Osteoblast (primary cell): ENCODE data around the gene HSP90B1. TPM values are rescaled to one million over a fixed set of nuclear protein-coding genes. Genes with fewer than 3 reads are reported as not detected.

Experiments
- DNase-seq: peaks from one replicate; pipeline ENCODE4 v3.0.0; 2011; ENCODE audit warnings: low spot score, mixed read lengths; ENCODE audit not compliant: insufficient read length; ENCODE audit errors: missing footprints
- H2AFZ ChIP-seq: 2 replicates; pipeline ENCODE4 v1.6.0; 2011; ENCODE audit warnings: mild to moderate bottlenecking, low read length
- H3K27ac ChIP-seq: 2 replicates; pipeline ENCODE4 v1.5.1; 2011; ENCODE audit warnings: mild to moderate bottlenecking, low read depth, low read length, moderate library complexity
- H3K27me3 ChIP-seq: 2 replicates; pipeline ENCODE4 v1.6.0; 2012; ENCODE audit warnings: mild to moderate bottlenecking, control low read depth, inconsistent platforms, low read length, moderate library complexity; ENCODE audit not compliant: insufficient read depth
- H3K36me3 ChIP-seq: 2 replicates; pipeline ENCODE4 v1.5.1; 2011; ENCODE audit warnings: mild to moderate bottlenecking, low read length, control low read depth, moderate library complexity; ENCODE audit not compliant: insufficient read depth
- H3K4me1 ChIP-seq: 2 replicates; pipeline ENCODE4 v1.5.1; 2011; ENCODE audit warnings: mild to moderate bottlenecking, low read length, control low read depth, moderate library complexity; ENCODE audit not compliant: insufficient read depth
- H3K4me2 ChIP-seq: 2 replicates; pipeline ENCODE4 v1.6.0; 2011; ENCODE audit warnings: mild to moderate bottlenecking, low read length; ENCODE audit not compliant: insufficient read depth
- H3K4me3 ChIP-seq: fragments of 200-600 bp; sonication (generic); 3 replicates; pipeline ENCODE4 v1.5.1; 2012; ENCODE audit warnings: mild to moderate bottlenecking, low read length, inconsistent platforms; ENCODE audit not compliant: insufficient read depth
- H3K79me2 ChIP-seq: 2 replicates; pipeline ENCODE4 v1.6.0; 2012; ENCODE audit warnings: mild to moderate bottlenecking, low read length, control low read depth, inconsistent platforms; ENCODE audit not compliant: insufficient read depth
- H3K9me3 ChIP-seq: 2 replicates; pipeline ENCODE4 v1.5.1; 2011; ENCODE audit warnings: low read depth, low read length, control low read depth
- H4K20me1 ChIP-seq: 2 replicates; pipeline ENCODE4 v1.6.0; 2012; ENCODE audit warnings: mild to moderate bottlenecking, low read length, control low read depth; ENCODE audit not compliant: insufficient read depth
- CTCF ChIP-seq: IDR thresholded peaks from 2 replicates; pipeline ENCODE4 v1.5.1; 2011; ENCODE audit warnings: mild to moderate bottlenecking, low read depth, low read length, moderate library complexity; ENCODE audit errors: extremely low read depth
- total RNA-seq: library from RNA; depleted of rRNA; stranded (reverse); fragments of >200 nt; gene quantifications from 2 replicates; pipeline ENCODE4 v1.2.3, GENCODE V29; 2012

HSP90B1 gene
- total RNA-seq, 1 donor: 430 TPM

DNA sequence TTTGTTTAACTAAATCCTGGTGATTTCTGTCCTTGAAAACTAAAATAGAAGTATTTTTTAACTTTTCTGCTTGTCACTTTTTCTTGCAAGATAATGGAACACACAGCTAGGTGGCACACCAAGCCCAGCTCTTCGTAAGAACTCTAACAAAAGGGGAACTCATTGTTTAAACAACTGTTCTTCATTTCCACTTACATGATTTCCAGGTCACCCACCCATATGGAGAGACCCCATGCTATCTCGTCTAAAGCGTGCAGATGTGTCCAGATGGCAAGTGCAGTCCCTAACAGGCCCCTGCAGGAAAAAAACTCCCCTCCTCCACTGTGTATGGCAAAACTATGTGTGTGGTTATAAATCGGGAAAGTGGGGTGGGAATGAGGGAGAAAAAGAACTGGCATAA lies 45.9 kb upstream of the HSP90B1 start:
- Histone ChIP-seq H2AFZ (peak overlapping the region; percentile 75), H3K36me3 (no peaks in the 10 kb centered on the region), H3K4me2 (peak overlapping the region; percentile 44), H3K27ac (no peak overlapping the region), H3K27me3 (no peaks in the 10 kb centered on the region), H3K9me3 (no peaks in the 10 kb centered on the region), H3K4me3 (no peak overlapping the region), H3K4me1 (peaks cover 3% of the 10 kb centered on the region), H3K79me2 (no peaks in the 10 kb centered on the region), H4K20me1 (no peaks in the 10 kb centered on the region)
- peak; percentile 36 for DNase-seq
- TF ChIP-seq CTCF: peak; percentile 64

GRCh38 chr12:103886195-103886797 lies 43.9 kb upstream of the HSP90B1 start:
- Histone ChIP-seq H3K4me2 (no peak overlapping the region), H3K27ac (no peak overlapping the region), H3K4me3 (no peak overlapping the region), H4K20me1 (no peaks in the 10 kb centered on the region), H3K9me3 (no peaks in the 10 kb centered on the region), H3K79me2 (no peaks in the 10 kb centered on the region), H2AFZ (no peak overlapping the region), H3K27me3 (no peaks in the 10 kb centered on the region), H3K4me1 (peaks cover 3% of the 10 kb centered on the region), H3K36me3 (no peaks in the 10 kb centered on the region)
- TF ChIP-seq CTCF: no peak
- DNase-seq: no peak

GRCh38 chr12:103887738-103888137 lies 42.5 kb upstream of the HSP90B1 start:
- no peaks in the 10 kb centered on the region for H4K20me1 ChIP-seq
- H3K9me3 ChIP-seq: no peaks in the 10 kb centered on the region
- H3K4me3 ChIP-seq: no peak overlapping the region
- peaks cover 3% of the 10 kb centered on the region for H3K4me1 ChIP-seq
- H3K27ac ChIP-seq: no peak overlapping the region
- no peak for TF ChIP-seq CTCF
- no peak overlapping the region for H2AFZ ChIP-seq
- no peak for DNase-seq
- H3K36me3 ChIP-seq: no peaks in the 10 kb centered on the region
- no peaks in the 10 kb centered on the region for H3K27me3 ChIP-seq
- H3K79me2 ChIP-seq: no peaks in the 10 kb centered on the region
- H3K4me2 ChIP-seq: no peak overlapping the region

- TF ChIP-seq CTCF: no peak
- no peak for DNase-seq
- Histone ChIP-seq H3K4me1 (no peaks in the 10 kb centered on the region), H3K9me3 (no peaks in the 10 kb centered on the region), H3K36me3 (no peaks in the 10 kb centered on the region), H3K4me3 (no peak overlapping the region), H3K27me3 (no peaks in the 10 kb centered on the region), H3K27ac (no peak overlapping the region), H3K79me2 (no peaks in the 10 kb centered on the region), H4K20me1 (no peaks in the 10 kb centered on the region), H2AFZ (no peak overlapping the region), H3K4me2 (no peak overlapping the region)
These were observed 32.9 kb upstream of the HSP90B1 start for GRCh38 chr12:103897316-103897715.
